ENCODE results near the gene SGMS1. TPM values are rescaled to one million over a fixed set of nuclear protein-coding genes. Genes with fewer than 3 reads are reported as not detected.

SGMS1 gene
- total RNA-seq, 1 experiment from 2014 or later, result 20.4 TPM

GRCh38 chr10:50648935-50649227, 25.1 kb upstream of the SGMS1 start:
- no peak overlapping the region for H4K5ac ChIP-seq (ENCODE audit: insufficient read length, low read depth, low read length)
- no peak overlapping the region for H2AFZ ChIP-seq (ENCODE audit: low read length)
- H3K14ac ChIP-seq (ENCODE audit: insufficient read depth, low read length), result no peak overlapping the region
- no CpG with 5 or more reads among the region's 1 CpG for WGBS (ENCODE audit: extremely low coverage, insufficient read length, low lambda C conversion rate)
- no peak overlapping the region for H3T11ph ChIP-seq (ENCODE audit: low read length)
- no peak overlapping the region for H2BK15ac ChIP-seq (ENCODE audit: low read depth, low read length)
- Mint-ChIP-seq H3K27me3 (ENCODE audit: low read depth) (no peaks in the 10 kb centered on the region), H3K27ac (no peak overlapping the region; a peak in 1 of 7 replicates), H3K36me3 (ENCODE audit: insufficient read depth in 1 of 3, low read depth in 3 of 3) (no peaks in the 10 kb centered on the region), H3K4me3 (no peak overlapping the region), H3K9me3 (no peaks in the 10 kb centered on the region), H3K4me1 (peaks cover 2 to 5% of the 10 kb centered on the region in 2 experiments; a peak in 3 of 4 replicates)
- no peak overlapping the region for H3K23ac ChIP-seq (ENCODE audit: insufficient read length, low read depth, low read length)
- no peak overlapping the region for H2AK5ac ChIP-seq (ENCODE audit: insufficient read length, low read length)
- H2BK12ac ChIP-seq (ENCODE audit: insufficient read length, low read depth, low read length), result no peak overlapping the region
- no peak overlapping the region for H3K27ac ChIP-seq (ENCODE audit: insufficient read length, low read depth, low read length)
- H3K79me1 ChIP-seq (ENCODE audit: insufficient read depth, low read depth, low read length, poor library complexity, severe bottlenecking), result no peaks in the 10 kb centered on the region
- no peak for TF ChIP-seq CTCF (conservative IDR thresholded peaks at IDR 0.05)
- H2BK20ac ChIP-seq (ENCODE audit: low read depth, low read length, poor library complexity, severe bottlenecking), result no peak overlapping the region
- H3K4me1 ChIP-seq (ENCODE audit: insufficient read depth, low read length), result no peaks in the 10 kb centered on the region
- H4K8ac ChIP-seq (replicated peaks; ENCODE audit: insufficient read length, low read depth, low read length), result no peak overlapping the region
- no peaks in the 10 kb centered on the region for H4K20me1 ChIP-seq (ENCODE audit: control insufficient read depth, insufficient read depth, insufficient read length)
- H4K91ac ChIP-seq (ENCODE audit: insufficient read length, low read depth, low read length), result no peak overlapping the region
- no peak overlapping the region for H3K18ac ChIP-seq (ENCODE audit: insufficient read length, low read depth, low read length)
- H3K27me3 ChIP-seq (ENCODE audit: insufficient read depth, low read length), result no peaks in the 10 kb centered on the region
- no peak overlapping the region for H2BK120ac ChIP-seq (ENCODE audit: low read depth, low read length, poor library complexity, severe bottlenecking)
- no peak overlapping the region for H3K9ac ChIP-seq (ENCODE audit: extremely low read depth, insufficient read length, low read length)
- DNase-seq, result no peak
- H3K9me3 ChIP-seq (ENCODE audit: control insufficient read depth, low read depth, low read length), result no peaks in the 10 kb centered on the region
- no peak overlapping the region for H2BK5ac ChIP-seq (ENCODE audit: insufficient read length, low read length)
- H3K4ac ChIP-seq (ENCODE audit: low read depth, low read length), result no peak overlapping the region
- no peaks in the 10 kb centered on the region for H3K23me2 ChIP-seq (ENCODE audit: insufficient read length, low read depth, low read length, poor library complexity, severe bottlenecking)
- no peaks in the 10 kb centered on the region for H3K79me2 ChIP-seq (ENCODE audit: insufficient read depth, low read length)
- H3K56ac ChIP-seq (ENCODE audit: insufficient read length, low read depth, low read length), result no peak overlapping the region
- H3K4me2 ChIP-seq (ENCODE audit: insufficient read depth, insufficient read length, low read length), result no peak overlapping the region
